Keratinocyte (primary cell): ENCODE data around the gene KIRREL2. TPM values are rescaled to one million over a fixed set of nuclear protein-coding genes. Genes with fewer than 3 reads are reported as not detected.

Source experiments
- DNase-seq: peaks from one replicate; pipeline ENCODE4 v3.0.0-alpha.2; 2011; ENCODE audit warnings: low read depth, missing footprints, low spot score
- FAIRE-seq: peaks from 2 replicates; lab custom pipeline; 2011; peaks lifted over from hg19 to GRCh38; lab: Jason Lieb, UNC
- H2AFZ ChIP-seq: 2 replicates; pipeline ENCODE4 v1.6.0; 2012; ENCODE audit warnings: low read length, control low read depth, inconsistent platforms; ENCODE audit not compliant: control insufficient read depth
- H3K27ac ChIP-seq: 2 replicates; pipeline ENCODE4 v1.5.1; 2011; ENCODE audit warnings: low read length; ENCODE audit not compliant: control insufficient read depth, insufficient read depth
- H3K27me3 ChIP-seq: 3 replicates; pipeline ENCODE4 v1.6.0; 2011; ENCODE audit warnings: low read length; ENCODE audit not compliant: control insufficient read depth, insufficient read depth; ENCODE audit errors: extremely low read depth
- H3K36me3 ChIP-seq, 2 experiments: 2 replicates in 1 of 2; 3 replicates in 1 of 2; pipeline ENCODE4 v1.5.1; 2011; ENCODE audit warnings: low read length in 2 of 2, mild to moderate bottlenecking in 1 of 2; ENCODE audit not compliant: control insufficient read depth in 2 of 2, insufficient read depth in 2 of 2; ENCODE audit errors: extremely low read depth in 1 of 2
- H3K4me1 ChIP-seq: 3 replicates; pipeline ENCODE4 v1.5.1; 2011; ENCODE audit warnings: low read length; ENCODE audit not compliant: control insufficient read depth, insufficient read depth; ENCODE audit errors: extremely low read depth
- H3K4me2 ChIP-seq: 3 replicates; pipeline ENCODE4 v1.6.0; 2011; ENCODE audit warnings: low read depth, low read length; ENCODE audit not compliant: control insufficient read depth, insufficient read depth; ENCODE audit errors: extremely low read depth
- H3K4me3 ChIP-seq, 3 experiments: fragments of 200-600 bp in 1 of 3; sonication (generic) in 1 of 3; 2 replicates in 2 of 3; 3 replicates in 1 of 3; pipeline ENCODE4 v1.5.1; 2011 to 2016; ENCODE audit warnings: low read length in 3 of 3, mild to moderate bottlenecking in 3 of 3, control low read depth in 2 of 3, inconsistent platforms in 1 of 3, low read depth in 1 of 3, mixed read lengths in 1 of 3, mixed run types in 1 of 3, moderate library complexity in 1 of 3; ENCODE audit not compliant: control insufficient read depth in 2 of 3, insufficient read depth in 2 of 3; ENCODE audit errors: extremely low read depth in 1 of 3
- H3K79me2 ChIP-seq: 2 replicates; pipeline ENCODE4 v1.6.0; 2012; ENCODE audit warnings: low read length; ENCODE audit not compliant: control insufficient read depth, insufficient read depth
- H3K9ac ChIP-seq: 3 replicates; pipeline ENCODE4 v1.6.0; 2011; ENCODE audit warnings: low read length; ENCODE audit not compliant: control insufficient read depth, insufficient read depth; ENCODE audit errors: extremely low read depth
- H3K9me1 ChIP-seq: 3 replicates; pipeline ENCODE4 v1.6.0; 2011; ENCODE audit warnings: low read length; ENCODE audit not compliant: control insufficient read depth, insufficient read depth; ENCODE audit errors: extremely low read depth
- H3K9me3 ChIP-seq: 2 replicates; pipeline ENCODE4 v1.5.1; 2012; ENCODE audit warnings: low read depth, low read length; ENCODE audit not compliant: control insufficient read depth
- H4K20me1 ChIP-seq: 3 replicates; pipeline ENCODE4 v1.6.0; 2011; ENCODE audit warnings: low read length; ENCODE audit not compliant: control insufficient read depth, insufficient read depth; ENCODE audit errors: extremely low read depth
- CTCF ChIP-seq, 3 experiments: IDR thresholded peaks in 1 of 3; conservative IDR thresholded peaks in 1 of 3; optimal IDR thresholded peaks in 1 of 3; 2 replicates in 2 of 3; 3 replicates in 1 of 3; pipeline versions ENCODE3 to v1.5.1; 2011; ENCODE audit warnings: low read length in 3 of 3, mild to moderate bottlenecking in 3 of 3, moderate library complexity in 2 of 3, control low read depth in 1 of 3, inconsistent platforms in 1 of 3; ENCODE audit not compliant: insufficient read depth in 2 of 3; ENCODE audit errors: extremely low read depth in 1 of 3
- EZH2 ChIP-seq: IDR thresholded peaks from one replicate; pipeline ENCODE4 v1.6.1; 2012; ENCODE audit warnings: inconsistent platforms, mild to moderate bottlenecking, low read length, moderate library complexity
- dilution Hi-C: fragments of 300-500 bp; cut with MboI; formaldehyde crosslinking; loops from one replicate; pipeline ENCODE4 v1.7.0; 2020; ENCODE audit warnings: low sequenced_read_pairs; ENCODE audit not compliant: extremely low pct_ligation_motif_present
- polyA plus RNA-seq, 5 experiments: library from polyadenylated mRNA; depleted of rRNA in 3 of 5; stranded (reverse) in 3 of 5; stranded (forward) in 1 of 5; unstranded in 1 of 5; fragments of >200 nt; gene quantifications; 1 replicate in 1 of 5; 2 replicates in 3 of 5; 3 replicates in 1 of 5; pipeline versions ENCODE4 v1.2.1 to v1.2.3, GENCODE V29; 2011 to 2012; ENCODE audit warnings: missing spikeins in 2 of 5, low read depth in 1 of 5, low replicate concordance in 1 of 5

KIRREL2 gene
- polyA plus RNA-seq, 1 donor (not counting 4 experiments of a cell fraction or from before 2014, with no cell fraction given) = not detected

GRCh38 chr19:35863018-35863417, 6.3 kb downstream of the KIRREL2 start:
- TF ChIP-seq EZH2 = no peak
- no peak for TF ChIP-seq CTCF (optimal IDR thresholded peaks at IDR 0.05 in 1 of 3, IDR thresholded peaks at IDR 0.05 in 1 of 3, conservative IDR thresholded peaks at IDR 0.05 in 1 of 3; ENCODE audit: extremely low read depth in 1 of 3, insufficient read depth in 2 of 3, low read length in 3 of 3)
- peaks cover 32% of the 10 kb centered on the region for H3K27me3 ChIP-seq
- H4K20me1 ChIP-seq = peaks cover 3% of the 10 kb centered on the region
- FAIRE-seq (no peak), DNase-seq (no peak)
- H3K9me3 ChIP-seq = no peaks in the 10 kb centered on the region
- no peaks in the 10 kb centered on the region for H3K79me2 ChIP-seq
- dilution Hi-C loops = no loop called here
- H3K4me3 ChIP-seq = no peak overlapping the region
- H2AFZ ChIP-seq = no peak overlapping the region
- no peaks in the 10 kb centered on the region for H3K4me1 ChIP-seq
- H3K36me3 ChIP-seq = no peaks in the 10 kb centered on the region
- no peak overlapping the region for H3K4me2 ChIP-seq
- H3K27ac ChIP-seq = no peak overlapping the region
- H3K9me1 ChIP-seq = no peaks in the 10 kb centered on the region
- no peak overlapping the region for H3K9ac ChIP-seq

GRCh38 chr19:35868172-35868822, 11.6 kb downstream of the KIRREL2 start, which contains the start of gene APLP1:
Gene APLP1, plus strand, starts transcription at chr19:35868574. Its CDS starts 63 bp downstream, at chr19:35868637.
- TF ChIP-seq CTCF (optimal IDR thresholded peaks at IDR 0.05 in 1 of 3, IDR thresholded peaks at IDR 0.05 in 1 of 3, conservative IDR thresholded peaks at IDR 0.05 in 1 of 3; ENCODE audit: extremely low read depth in 1 of 3, insufficient read depth in 2 of 3, low read length in 3 of 3) (no peak), EZH2 (no peak)
- H2AFZ ChIP-seq = no peak within 1 kb of the TSS
- H3K4me3 ChIP-seq = peak within 1 kb of the TSS in 2 of 3 experiments; percentile 16 to 42
- H3K27ac ChIP-seq = no peak within 1 kb of the TSS
- H3K9me3 ChIP-seq = no peaks in the 10 kb centered on the region
- no peaks in the 10 kb centered on the region for H3K36me3 ChIP-seq
- H3K4me2 ChIP-seq = peak within 1 kb of the TSS; percentile 58
- peaks cover 3% of the 10 kb centered on the region for H3K4me1 ChIP-seq
- peaks cover 24% of the 10 kb centered on the region for H3K27me3 ChIP-seq
- no peaks in the 10 kb centered on the region for H3K79me2 ChIP-seq
- FAIRE-seq (no peak), DNase-seq (no peak)
- dilution Hi-C loops = no loop called here
- H4K20me1 ChIP-seq = peaks cover 3% of the 10 kb centered on the region
- H3K9me1 ChIP-seq = no peaks in the 10 kb centered on the region
- no peak within 1 kb of the TSS for H3K9ac ChIP-seq
